Panc1 (cell line): ENCODE results near the gene NHS. TPM values are rescaled to one million over a fixed set of nuclear protein-coding genes. Genes with fewer than 3 reads are reported as not detected.

Experiments used
- ATAC-seq: fragments of 200-7000 bp; cut with Tn5 transposase; 2 replicates; pipeline ENCODE4 v1.9.1; 2020; ENCODE audit warnings: mild to moderate bottlenecking, moderate library complexity
- BruUV-seq: library from RNA; stranded (reverse); fragments of 400-500 nt; replicated peaks from 2 replicates; lab custom pipeline; 2021; lab: Mats Ljungman, UMichigan
- CTCF ChIA-PET: fragments of 300-600 bp; sonication (Branson Sonifier 250); formaldehyde crosslinking; loops from one replicate; lab custom pipeline; 2022; ENCODE audit warnings: antibody characterized with exemption; lab: Charles Lee
- POLR2A ChIA-PET: fragments of 300-600 bp; sonication (Branson Sonifier 250); formaldehyde crosslinking; loops from one replicate; lab custom pipeline; 2022; ENCODE audit warnings: antibody characterized with exemption; lab: Charles Lee
- DNase-seq: peaks from one replicate; pipeline ENCODE4 v3.0.0-alpha.2; 2010; ENCODE audit warnings: low read depth, low spot score
- H3K27ac ChIP-seq: 2 replicates; pipeline ENCODE4 v1.5.1; 2011; ENCODE audit warnings: mild to moderate bottlenecking, low read length, inconsistent platforms
- H3K27me3 ChIP-seq: fragments of 200-500 bp; sonication (Bioruptor generic); 2 replicates; pipeline ENCODE4 v1.6.0; 2014; ENCODE audit warnings: low read length, inconsistent platforms; ENCODE audit not compliant: control insufficient read depth, insufficient read depth
- H3K36me3 ChIP-seq: fragments of 200-500 bp; sonication (Bioruptor generic); 2 replicates; pipeline ENCODE4 v1.5.1; 2014; ENCODE audit warnings: inconsistent platforms, mild to moderate bottlenecking, low read length, moderate library complexity; ENCODE audit not compliant: control insufficient read depth, insufficient read depth
- H3K4me1 ChIP-seq: 2 replicates; pipeline ENCODE4 v1.5.1; 2011; ENCODE audit warnings: inconsistent platforms, mild to moderate bottlenecking, low read length, moderate library complexity; ENCODE audit not compliant: control insufficient read depth, insufficient read depth
- H3K4me3 ChIP-seq, 2 experiments: 2 replicates each; pipeline ENCODE4 v1.5.1; 2011 to 2012; ENCODE audit warnings: low read depth in 2 of 2, low read length in 2 of 2, mild to moderate bottlenecking in 2 of 2, inconsistent platforms in 1 of 2, moderate library complexity in 1 of 2
- H3K9me3 ChIP-seq: fragments of 200-500 bp; sonication (Bioruptor generic); 2 replicates; pipeline ENCODE4 v1.5.1; 2014; ENCODE audit warnings: low read depth, mild to moderate bottlenecking, inconsistent platforms, low read length, moderate library complexity; ENCODE audit not compliant: control insufficient read depth, insufficient read depth
- POLR2AphosphoS5 ChIP-seq: IDR thresholded peaks from 2 replicates; pipeline ENCODE4 v1.6.1; 2012; ENCODE audit warnings: mild to moderate bottlenecking, low read depth, low read length, moderate library complexity
- SIN3A ChIP-seq: IDR thresholded peaks from 2 replicates; pipeline ENCODE4 v1.6.1; 2012; ENCODE audit warnings: low read depth, mild to moderate bottlenecking, low read length, moderate library complexity, borderline replicate concordance; ENCODE audit not compliant: insufficient read depth
- TCF7L2 ChIP-seq: IDR thresholded peaks from 2 replicates; pipeline ENCODE4 v1.6.1; 2011; ENCODE audit warnings: mild to moderate bottlenecking, low read depth, low read length, inconsistent platforms
- in situ Hi-C: cut with HindIII; loops from 2 replicates; pipeline ENCODE4 v1.10.0; 2016; ENCODE audit warnings: low sequenced_read_pairs, low pct_unique_long_range_greater_than_20kb
- intact Hi-C: fragments of 100-400 bp; cut with micrococcal nuclease; formaldehyde crosslinking; loops from one replicate; pipeline ENCODE4 v1.10.0; 2022; ENCODE audit not compliant: unreplicated experiment
- total RNA-seq: library from RNA; stranded (reverse); gene quantifications from one replicate; pipeline ENCODE4 v1.2.1, GENCODE V29; 2021; ENCODE audit not compliant: unreplicated experiment
- TF ChIP-seq, protein P1 (sequence below): fragments of 450-650 bp; IDR thresholded peaks from 2 replicates; pipeline ENCODE4 v1.5.1; 2017; ENCODE audit warnings: mild to moderate bottlenecking
- TF ChIP-seq, protein P2 (sequence below), 2 experiments: IDR thresholded peaks; 2 replicates each; pipeline ENCODE4 v1.6.1; 2011 to 2012; ENCODE audit warnings: low read depth in 2 of 2, control low read depth in 1 of 2, low read length in 1 of 2, mild to moderate bottlenecking in 1 of 2, moderate library complexity in 1 of 2; ENCODE audit not compliant: insufficient read depth in 1 of 2

Gene NHS
- total RNA-seq, 1 experiment from 2014 or later, result 0.80 TPM

DNA sequence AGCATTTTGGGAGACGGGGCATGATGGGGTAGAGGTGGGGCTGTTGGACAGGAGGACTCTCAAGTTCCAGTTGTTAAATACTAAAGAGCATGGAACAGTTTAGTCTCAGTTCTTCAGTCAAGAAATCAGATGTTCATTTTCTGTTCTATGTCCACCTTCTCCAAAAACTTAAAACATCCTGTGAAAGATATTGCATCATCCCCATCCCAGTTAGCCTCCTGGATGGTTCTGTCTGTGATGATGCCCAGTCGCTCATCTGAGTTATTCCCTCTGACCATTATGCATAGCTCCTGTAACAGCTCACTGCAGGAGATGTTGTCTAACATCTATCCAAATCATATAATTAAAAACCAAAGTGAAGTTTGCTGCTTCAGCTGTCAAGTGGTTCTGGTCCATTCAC, 330.2 kb downstream of the NHS start:
- in situ Hi-C loops, result no loop called here
- CTCF ChIA-PET, result no interaction called here
- intact Hi-C loops, result no loop called here

DNA sequence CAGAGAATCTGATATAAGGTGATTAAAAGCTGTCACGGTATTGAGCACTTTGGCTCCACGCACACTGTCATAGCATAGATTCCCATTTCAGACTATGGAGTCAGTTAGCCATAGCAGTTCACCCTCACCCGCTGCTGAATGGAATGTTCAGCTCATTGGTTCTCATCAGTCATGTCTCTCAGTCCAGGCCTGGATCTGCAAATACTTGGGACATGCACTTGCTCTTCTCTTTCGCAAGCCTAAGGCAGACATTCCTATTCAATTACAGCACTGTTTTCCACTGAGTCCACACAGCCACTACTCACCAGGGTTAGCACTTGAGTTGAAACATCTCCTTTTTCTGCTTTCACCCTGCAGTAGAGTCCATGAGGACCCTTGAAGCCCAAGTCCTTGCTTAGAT, 331.7 kb downstream of the NHS start:
- Histone ChIP-seq H3K9me3 (no peaks in the 10 kb centered on the region), H3K4me3 (no peak overlapping the region), H3K27me3 (no peaks in the 10 kb centered on the region), H3K27ac (no peak overlapping the region), H3K4me1 (no peaks in the 10 kb centered on the region), H3K36me3 (no peaks in the 10 kb centered on the region)
- DNase-seq (no peak), ATAC-seq (no peak)
- POLR2A ChIA-PET, result no interaction called here
- TF ChIP-seq, protein P1, sequence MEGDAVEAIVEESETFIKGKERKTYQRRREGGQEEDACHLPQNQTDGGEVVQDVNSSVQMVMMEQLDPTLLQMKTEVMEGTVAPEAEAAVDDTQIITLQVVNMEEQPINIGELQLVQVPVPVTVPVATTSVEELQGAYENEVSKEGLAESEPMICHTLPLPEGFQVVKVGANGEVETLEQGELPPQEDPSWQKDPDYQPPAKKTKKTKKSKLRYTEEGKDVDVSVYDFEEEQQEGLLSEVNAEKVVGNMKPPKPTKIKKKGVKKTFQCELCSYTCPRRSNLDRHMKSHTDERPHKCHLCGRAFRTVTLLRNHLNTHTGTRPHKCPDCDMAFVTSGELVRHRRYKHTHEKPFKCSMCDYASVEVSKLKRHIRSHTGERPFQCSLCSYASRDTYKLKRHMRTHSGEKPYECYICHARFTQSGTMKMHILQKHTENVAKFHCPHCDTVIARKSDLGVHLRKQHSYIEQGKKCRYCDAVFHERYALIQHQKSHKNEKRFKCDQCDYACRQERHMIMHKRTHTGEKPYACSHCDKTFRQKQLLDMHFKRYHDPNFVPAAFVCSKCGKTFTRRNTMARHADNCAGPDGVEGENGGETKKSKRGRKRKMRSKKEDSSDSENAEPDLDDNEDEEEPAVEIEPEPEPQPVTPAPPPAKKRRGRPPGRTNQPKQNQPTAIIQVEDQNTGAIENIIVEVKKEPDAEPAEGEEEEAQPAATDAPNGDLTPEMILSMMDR, result no peak
- TF ChIP-seq POLR2AphosphoS5, result no peak
- TF ChIP-seq, protein P2, sequence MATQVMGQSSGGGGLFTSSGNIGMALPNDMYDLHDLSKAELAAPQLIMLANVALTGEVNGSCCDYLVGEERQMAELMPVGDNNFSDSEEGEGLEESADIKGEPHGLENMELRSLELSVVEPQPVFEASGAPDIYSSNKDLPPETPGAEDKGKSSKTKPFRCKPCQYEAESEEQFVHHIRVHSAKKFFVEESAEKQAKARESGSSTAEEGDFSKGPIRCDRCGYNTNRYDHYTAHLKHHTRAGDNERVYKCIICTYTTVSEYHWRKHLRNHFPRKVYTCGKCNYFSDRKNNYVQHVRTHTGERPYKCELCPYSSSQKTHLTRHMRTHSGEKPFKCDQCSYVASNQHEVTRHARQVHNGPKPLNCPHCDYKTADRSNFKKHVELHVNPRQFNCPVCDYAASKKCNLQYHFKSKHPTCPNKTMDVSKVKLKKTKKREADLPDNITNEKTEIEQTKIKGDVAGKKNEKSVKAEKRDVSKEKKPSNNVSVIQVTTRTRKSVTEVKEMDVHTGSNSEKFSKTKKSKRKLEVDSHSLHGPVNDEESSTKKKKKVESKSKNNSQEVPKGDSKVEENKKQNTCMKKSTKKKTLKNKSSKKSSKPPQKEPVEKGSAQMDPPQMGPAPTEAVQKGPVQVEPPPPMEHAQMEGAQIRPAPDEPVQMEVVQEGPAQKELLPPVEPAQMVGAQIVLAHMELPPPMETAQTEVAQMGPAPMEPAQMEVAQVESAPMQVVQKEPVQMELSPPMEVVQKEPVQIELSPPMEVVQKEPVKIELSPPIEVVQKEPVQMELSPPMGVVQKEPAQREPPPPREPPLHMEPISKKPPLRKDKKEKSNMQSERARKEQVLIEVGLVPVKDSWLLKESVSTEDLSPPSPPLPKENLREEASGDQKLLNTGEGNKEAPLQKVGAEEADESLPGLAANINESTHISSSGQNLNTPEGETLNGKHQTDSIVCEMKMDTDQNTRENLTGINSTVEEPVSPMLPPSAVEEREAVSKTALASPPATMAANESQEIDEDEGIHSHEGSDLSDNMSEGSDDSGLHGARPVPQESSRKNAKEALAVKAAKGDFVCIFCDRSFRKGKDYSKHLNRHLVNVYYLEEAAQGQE (IDR thresholded peaks at IDR 0.05; ENCODE audit: insufficient read depth in 1 of 2, low read depth in 2 of 2, low read length in 1 of 2), result no peak
- no peak for TF ChIP-seq TCF7L2
- no peak for TF ChIP-seq SIN3A
- no TSS peak for BruUV-seq
- in situ Hi-C loops (no loop called here), intact Hi-C loops (no loop called here)
- CTCF ChIA-PET, result no interaction called here

More for the DNA sequence above, 330.2 kb downstream of the NHS start:
- no peaks in the 10 kb centered on the region for H3K27me3 ChIP-seq
- TF ChIP-seq, protein P2 (IDR thresholded peaks at IDR 0.05; ENCODE audit: insufficient read depth in 1 of 2, low read depth in 2 of 2, low read length in 1 of 2), result no peak
- TF ChIP-seq TCF7L2, result no peak
- TF ChIP-seq POLR2AphosphoS5, result no peak
- TF ChIP-seq, protein P1, result no peak
- TF ChIP-seq SIN3A, result no peak
- DNase-seq (no peak), ATAC-seq (no peak)
- no TSS peak for BruUV-seq
- POLR2A ChIA-PET, result no interaction called here
- H3K9me3 ChIP-seq, result no peaks in the 10 kb centered on the region
- H3K4me3 ChIP-seq, result no peak overlapping the region
- no peak overlapping the region for H3K27ac ChIP-seq
- H3K4me1 ChIP-seq, result no peaks in the 10 kb centered on the region
- H3K36me3 ChIP-seq, result no peaks in the 10 kb centered on the region
